Stimulated activated CD4-positive, alpha-beta T cell treated with anti-CD3 and anti-CD28 coated beads, Interleukin-15, amount 100 ng/mL, for 1 hour (primary cell): ENCODE data around the gene LPIN1.
"Not testable (repeated sequence)": the region's sequence is repeated elsewhere in the genome, so short reads cannot be mapped to it uniquely, and the experiment has no call there.

Experiments used
- DNase-seq, 2 donors: peaks; one replicate each; pipeline ENCODE4 v3.0.0-alpha.2; 2020; ENCODE audit warnings: low read depth in 1 of 2, low spot score in 1 of 2

The LPIN1 gene

DNA sequence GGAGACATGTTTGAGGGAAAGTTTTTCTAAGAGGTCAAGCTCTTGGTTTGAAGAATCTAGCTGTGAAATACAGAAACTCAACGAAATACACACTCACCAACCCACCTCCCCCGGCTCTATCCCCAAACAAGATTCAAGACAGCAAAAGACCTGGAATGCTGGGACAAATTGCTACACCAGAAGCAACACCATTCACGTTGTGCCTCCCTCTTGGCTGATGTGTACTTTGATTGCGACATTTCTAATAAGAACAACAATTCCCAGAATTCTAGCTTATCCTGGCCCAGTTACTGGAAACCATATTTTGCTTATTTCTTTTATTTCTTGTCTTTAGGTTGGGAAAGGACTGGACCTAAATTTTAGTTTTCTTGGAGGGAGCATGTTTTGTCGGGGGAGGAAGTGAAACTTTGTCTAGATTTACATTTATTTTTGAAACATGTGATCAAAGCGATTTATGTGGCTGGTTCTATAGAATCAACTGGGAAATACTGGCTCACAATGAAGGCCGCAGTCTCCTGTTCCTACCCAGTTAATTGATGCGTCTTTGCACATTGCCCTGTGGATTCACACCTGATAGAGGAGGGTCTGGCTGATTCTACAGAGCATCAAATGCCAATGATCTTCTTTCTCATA lies 29.6 kb upstream of the LPIN1 start:
- no peak for DNase-seq

DNA sequence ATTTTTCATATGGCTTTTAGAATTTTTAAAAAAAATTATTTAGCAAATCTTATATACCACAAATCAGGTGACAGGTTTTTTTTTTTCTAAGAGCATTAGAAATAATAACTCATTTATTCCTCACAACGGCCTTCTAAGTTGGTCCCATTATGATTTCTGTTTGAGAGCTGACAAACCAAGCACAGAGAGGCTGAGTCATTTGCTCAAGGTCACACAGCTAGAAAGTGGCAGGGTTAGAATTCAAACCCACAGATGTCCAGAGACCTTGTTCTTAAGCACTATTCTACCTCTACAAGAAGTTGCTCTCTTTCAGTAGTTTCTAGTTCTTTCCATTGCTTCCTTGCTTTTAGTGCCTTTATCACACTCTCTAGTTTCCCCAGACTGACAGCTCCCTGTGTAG lies 28.8 kb upstream of the LPIN1 start:
- DNase-seq, result no peak

DNA sequence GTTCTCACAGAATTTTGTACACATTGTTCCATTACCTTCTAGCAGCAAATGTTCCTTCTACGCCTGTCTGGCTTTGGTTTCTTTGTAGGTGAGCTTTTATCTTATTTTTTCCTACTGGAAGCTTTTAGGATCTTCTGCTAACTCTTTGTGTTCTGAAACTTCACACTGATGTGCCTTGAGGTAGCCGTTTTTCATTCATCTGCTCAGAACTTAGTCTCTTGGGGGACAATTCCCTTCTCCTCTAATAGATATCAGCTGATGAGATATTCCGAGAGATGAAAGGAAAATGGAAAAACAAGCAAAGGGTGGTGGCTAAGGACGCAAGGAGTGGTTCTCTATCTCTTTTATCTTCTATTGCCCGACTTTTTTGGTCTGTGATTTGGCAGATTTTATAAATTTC lies 27.8 kb upstream of the LPIN1 start:
- no peak for DNase-seq

DNA sequence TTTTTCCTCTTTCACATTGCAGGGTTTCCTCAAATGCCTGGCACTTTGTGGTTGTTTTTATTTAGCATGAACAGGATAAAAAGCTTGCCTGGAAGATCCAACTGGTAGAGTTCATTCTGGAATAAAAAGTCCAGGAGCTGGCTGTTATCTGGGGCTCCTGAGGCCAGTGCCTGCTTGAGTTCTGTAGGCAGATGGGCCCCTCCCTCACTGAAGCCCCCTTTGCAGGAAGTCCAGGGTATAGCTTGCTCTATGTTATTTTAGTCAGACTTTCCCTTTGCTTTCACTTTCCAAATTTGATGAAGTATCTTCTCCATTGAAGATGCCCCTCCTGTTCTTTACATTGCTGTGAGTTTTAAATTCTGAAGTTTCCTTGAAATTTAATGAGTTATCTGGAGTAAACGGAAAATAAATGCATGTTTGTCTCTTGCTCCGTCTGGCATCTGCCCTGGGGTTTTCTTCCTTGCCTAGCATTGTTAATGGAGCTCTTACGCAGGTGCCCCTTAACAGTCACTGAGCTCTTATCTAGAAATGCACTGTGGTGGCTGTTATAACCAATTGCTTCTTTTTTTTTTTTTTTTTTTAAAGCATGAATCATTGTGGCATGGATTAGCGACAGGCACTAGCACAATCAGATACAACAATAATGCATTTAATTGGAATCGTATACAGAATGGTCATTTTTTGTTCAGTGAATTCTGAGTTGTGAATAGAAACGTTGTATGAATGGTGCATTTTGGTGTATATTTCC lies 27.0 kb upstream of the LPIN1 start:
- no peak for DNase-seq

DNA sequence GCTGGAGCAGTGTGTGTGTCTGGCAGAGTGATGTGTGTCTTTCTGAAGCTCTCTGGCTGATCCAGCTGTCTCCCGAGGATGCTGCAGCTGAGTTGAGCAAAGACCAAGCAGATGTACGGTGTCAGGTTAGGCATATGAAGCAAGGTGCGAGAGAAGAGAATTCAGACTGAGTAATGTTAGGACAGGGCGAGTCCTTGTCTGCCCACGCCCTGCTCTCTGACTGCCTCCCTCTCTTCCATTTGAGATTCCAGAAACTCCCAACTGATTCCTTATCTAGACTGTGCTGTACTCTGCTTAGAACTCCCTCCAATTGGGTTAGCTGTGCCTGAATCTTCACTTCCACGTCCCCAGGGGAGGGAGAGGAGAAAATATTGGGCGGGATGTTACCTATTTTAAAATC lies 25.7 kb upstream of the LPIN1 start:
- DNase-seq, result no peak

DNA sequence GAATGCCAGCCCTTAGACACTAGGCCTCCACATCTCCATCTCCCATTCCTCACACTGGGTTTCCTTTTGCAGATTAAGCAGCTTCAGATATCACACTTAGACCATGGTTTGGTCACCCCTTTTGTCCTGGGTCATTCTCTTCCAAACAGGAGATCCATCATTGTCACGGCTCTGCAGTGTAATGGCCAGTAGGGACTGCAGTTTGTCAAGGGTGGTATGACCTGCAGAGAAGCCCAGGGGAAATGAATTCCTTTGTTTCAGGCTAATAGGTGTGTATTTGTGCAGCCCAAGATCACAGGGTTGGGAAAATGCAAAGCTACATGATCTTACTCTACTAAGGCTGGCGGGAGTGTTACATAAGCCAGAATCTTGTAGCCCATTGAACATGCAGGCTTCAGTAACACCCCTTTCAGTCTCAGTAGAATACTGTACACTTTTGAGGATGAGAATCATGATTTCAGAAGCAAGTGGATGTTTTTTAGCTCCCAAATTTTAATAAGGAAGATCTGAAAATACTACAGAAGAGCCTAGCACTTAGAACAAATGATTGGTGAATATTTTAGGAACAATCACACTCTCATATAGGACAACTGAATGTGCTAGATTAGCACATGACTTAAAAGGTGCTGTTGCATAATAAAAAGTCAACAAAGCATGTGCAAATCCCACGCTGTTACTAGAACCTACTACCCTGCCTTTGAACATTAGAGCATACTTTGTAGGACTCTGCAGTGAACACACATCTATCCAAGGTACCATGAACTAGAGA lies 24.0 kb upstream of the LPIN1 start:
- DNase-seq, result no peak

DNA sequence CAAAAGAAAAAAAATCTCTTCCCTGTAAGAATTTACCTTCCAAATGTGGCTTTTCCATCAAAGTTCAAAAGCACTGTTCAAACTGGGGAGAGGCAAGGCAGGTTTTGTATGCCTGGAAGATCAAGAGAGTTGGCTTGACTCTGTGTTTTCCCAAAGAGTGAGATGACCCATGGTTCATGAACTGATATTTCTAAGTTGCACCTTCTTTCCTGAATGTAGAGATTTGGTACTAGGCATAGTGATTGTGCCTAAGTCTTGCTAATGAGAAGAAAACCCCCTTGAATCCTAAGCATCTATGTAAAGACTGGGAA lies 23.4 kb upstream of the LPIN1 start:
- no peak for DNase-seq

DNA sequence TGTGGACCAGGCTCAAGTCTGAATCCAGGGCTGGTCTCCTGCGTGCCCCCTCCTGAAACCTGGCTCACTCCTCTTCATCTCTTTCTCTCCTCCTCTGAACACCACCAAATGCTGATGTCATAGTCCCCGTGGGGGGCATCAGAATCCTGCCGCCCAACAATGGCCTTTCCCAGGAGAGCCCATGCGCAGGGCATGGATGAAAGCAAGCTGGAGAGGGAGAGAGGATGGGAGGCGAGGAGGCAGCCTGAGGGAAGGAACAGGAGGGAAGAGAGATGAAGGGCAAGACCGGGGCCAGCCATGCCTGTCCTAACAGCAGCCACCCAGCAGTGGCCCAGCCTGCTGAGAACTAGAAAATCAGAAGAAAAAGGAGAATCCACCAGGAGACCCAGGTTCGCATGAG lies 22.3 kb upstream of the LPIN1 start:
- no peak for DNase-seq

DNA sequence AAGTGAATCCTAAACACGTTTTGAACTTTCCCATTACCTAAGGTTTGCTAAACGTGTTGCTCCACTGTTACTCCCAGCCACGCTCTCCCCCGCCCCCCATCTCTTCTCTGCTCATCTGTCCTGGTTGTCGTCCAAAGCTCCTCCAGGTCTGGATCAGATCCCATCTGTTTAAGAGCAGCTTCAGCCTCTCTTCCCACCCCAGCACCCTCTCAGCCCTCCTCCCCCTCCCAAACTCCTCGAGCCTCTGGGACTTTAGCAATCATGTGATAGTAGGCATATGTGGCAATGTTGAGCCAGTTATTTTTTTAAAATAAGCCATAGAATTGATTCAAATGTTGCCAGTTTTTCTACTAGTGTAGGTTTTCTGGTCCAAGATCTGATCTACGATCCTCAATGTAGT lies 20.0 kb upstream of the LPIN1 start:
- DNase-seq, result no peak

DNA sequence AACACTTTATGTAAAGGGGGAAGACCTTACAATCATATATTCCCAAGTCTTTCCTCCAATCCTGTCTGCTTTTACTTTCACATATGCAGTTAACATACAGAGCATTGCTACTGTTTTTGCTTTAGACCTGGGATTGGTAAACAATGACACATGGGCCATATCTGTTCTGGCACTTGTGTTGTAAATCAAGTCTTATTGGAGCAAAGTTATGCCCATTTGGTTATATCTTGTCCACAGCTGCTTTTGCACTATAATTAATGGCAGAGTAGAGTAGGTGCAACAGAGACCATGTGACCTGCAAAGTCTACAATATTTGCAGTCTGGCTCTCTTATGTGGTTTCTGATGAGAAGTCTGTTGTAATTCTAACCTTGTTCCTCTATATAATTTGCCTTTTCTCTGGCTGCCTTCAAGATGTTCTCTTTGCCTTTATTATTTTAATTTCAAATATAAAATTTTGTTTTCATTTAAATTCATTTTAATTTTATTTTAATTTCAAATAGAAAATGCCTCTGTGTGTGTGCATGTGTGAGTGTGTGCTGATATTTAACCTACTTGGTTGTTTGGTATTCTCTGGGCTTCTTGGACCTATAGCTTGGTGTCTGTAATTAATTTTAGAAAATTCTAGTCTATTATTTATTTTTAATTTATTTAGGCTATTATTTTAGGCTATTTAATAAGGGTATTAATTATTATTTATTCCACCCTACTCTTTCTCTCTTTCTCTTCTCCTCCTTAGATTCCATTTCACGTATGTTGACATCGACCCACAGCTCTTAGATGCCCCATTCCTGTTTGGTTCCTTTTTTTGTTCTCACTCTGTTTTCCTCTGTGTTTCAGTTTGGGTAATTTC lies 16.8 kb upstream of the LPIN1 start:
- DNase-seq, result no peak

DNA sequence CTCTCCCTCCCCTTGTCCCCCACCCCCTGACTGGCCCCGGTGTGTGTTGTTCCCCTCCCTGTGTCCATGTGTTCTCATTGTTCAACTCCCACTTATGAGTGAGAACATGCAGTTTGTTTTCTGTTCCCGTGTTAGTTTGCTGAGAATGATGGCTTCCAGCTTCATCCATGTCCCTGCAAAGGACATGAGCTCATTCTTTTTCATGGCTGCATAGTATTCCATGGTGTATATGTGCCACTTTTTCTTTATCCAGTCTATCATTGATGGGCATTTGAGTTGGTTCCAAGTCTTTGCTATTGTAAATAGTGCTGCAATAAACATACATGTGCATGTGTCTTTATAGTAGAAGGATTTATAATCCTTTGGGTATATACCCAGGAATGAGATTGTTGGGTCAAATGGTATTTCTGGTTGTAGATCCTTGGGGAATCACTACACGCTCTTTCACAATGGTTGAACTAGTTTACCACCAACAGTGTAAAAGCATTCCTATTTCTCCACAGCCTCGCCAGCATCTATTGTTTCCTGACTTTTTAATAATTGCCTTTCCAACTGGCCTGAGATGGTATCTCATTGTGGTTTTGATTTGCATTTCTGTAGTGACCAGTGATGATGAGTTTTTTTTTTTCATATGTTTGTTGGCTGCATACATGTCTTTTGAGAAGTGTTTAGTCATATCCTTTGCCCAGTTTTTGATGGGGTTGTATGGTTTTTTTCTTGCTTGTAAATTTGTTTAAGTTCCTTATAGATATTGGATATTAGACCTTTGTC lies 15.0 kb upstream of the LPIN1 start:
- DNase-seq, result not testable (repeated sequence)

DNA sequence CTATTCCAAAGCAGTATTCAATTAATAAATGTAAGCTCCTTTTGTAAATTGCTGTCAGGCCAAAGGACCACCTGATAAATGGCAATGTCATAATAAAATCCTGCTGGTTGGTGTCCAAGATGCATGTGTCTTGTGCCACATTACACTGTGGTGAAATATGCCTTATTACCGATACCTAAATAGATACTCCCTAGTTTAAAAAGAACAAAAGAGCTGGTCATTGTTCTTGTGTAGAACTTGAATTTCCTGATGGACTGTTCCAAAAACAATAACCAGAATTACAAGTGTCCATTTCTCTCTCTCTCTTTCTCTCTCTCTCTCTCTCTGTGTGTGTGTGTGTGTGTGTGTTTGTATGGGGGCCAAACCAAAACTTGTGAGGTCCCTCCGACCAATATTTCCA lies 13.8 kb upstream of the LPIN1 start:
- no peak for DNase-seq

DNA sequence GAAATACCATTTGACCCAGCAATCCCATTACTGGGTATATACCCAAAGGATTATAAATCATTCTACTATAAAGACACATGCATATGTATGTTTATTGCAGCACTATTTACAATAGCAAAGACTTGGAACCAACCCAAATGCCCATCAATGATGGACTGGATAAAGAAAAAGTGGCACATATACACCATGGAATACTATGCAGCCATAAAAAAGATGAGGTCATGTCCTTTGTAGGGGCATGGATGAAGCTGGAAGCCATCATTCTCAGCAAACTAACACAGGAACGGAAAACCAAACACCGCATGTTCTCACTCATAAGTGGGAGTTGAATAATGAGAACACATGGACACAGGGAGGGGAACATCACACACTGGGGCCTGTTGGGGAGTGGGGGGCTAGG lies 8.6 kb upstream of the LPIN1 start:
- DNase-seq, result not testable (repeated sequence)

DNA sequence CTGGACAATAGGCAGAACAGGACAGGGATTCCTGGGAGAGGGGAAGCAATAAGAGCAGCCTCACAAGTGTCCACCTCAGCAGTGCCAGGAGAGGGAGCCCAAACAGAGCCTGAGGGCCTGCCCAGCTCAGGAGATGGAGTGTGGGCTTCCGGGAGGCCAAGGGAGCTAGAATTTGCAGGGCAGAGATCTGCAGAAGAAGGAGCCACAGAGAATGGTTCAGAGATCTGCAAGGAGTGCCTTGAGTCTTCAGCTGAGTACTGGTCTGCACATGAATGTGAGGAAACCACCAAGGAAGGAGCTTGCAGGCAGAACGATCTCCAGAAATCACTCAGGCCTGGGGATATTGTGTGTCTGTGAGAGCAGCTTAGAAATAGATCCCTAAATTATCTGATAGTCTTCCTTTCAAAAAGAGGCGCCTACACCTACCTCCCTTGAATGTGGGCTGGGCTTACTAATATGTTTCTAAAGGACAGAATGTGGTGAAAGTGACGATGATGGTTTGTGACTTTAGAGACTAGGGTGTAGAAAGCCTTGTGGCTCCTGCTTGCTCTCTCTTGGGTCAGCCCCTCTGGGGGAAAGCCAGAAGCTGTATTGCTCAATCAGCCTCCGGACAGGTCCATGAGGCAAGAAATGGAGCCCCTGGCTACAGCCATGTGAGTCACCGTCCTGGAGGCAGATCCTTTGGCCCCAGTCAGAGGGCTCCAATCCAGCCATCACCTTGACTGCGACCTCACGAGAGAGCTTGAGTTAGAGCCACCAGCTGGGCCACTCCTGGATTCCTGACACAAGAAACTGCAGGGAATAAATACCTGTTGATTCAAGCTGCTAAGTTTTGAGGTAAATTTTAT lies 7.6 kb upstream of the LPIN1 start:
- DNase-seq, result no peak

DNA sequence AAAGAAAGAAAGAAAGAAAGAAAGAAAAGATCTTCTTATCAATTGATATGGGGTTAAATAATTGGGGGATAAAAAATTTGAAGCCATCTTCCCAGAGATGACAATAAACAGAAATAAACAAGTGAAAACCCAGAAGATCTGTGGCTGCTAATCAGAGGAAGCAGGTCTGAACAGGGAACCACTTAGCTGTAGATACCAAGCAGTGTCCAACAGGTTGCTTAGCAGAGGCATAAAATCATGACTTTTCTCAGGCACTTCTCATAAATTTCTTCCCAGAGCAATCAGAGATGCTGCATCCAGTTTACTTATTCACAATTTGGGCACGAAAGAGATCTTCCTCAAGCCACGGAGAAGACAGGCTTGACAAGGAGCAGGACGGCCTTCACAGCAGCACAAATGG lies 5.7 kb upstream of the LPIN1 start:
- no peak for DNase-seq

DNA sequence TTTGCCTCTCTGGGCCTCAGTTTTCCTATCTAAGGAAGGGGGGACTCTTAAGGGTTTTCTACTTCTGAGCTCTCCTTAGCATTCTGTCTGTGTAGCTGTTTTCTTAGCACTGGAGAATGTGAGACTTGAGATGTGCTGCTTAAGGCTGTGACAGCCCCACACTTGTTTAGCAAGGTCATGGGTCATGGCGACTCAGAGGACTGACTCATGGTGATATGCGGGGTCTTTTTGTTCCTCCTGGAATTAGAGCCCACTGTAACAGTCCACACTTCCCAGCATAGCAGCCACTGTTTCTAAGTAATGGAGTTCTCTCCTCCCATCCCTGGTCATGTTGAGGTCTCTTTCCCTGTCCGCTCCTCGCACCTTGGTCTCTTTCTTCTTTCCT lies 4.1 kb upstream of the LPIN1 start:
- DNase-seq, result no peak

DNA sequence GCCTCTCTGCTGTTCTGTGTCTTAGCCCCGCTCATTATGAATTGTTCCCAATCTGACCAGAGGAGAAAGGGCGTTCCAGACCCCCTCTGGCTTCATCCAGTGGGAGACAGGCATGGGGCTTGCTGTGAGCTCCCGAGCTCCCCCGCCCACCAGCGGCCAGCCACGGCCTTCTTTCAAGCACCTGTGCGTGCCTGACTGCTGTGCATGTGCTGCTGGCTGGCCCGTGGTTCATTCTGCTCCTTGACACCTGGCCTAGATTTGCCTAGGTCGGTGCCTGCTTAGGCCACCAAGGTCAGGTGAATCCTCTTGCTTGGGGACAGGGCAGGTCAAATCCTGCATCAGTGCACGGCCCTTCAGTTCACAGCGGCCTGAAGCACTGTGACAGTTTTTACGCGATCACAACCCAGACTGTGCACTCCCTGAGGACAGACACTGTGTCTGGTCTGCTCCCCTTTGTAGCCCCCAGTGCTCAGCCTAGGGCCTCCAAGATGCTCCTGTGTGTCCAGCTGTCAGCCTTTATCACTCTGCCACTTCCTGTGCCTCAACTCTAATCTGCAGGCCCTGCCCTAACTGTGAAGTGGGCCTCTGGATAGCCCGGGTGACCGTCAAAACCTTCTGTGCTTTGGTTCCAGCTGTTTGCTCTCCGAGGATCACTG lies 3.6 kb upstream of the LPIN1 start:
- no peak for DNase-seq

DNA sequence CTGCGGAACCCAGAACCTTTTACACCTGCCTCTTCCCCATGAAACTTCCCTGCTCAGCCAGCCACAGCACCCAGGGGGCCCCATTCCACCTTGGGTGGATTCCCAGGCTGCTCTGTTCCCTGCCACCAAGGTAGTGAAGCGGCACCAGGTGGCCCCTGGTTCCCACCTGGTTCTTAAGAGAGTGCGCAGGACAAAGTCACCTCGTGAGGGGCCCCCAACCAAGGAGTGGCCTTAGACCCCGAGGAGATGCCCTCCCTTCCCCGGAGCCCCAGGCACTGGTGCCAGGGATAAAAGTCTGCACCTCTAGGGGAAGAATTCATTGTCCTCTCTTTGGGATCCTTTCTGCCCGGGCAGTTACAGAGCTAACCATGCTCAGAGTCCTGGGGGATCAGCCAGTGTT lies 3.1 kb upstream of the LPIN1 start:
- no peak for DNase-seq

DNA sequence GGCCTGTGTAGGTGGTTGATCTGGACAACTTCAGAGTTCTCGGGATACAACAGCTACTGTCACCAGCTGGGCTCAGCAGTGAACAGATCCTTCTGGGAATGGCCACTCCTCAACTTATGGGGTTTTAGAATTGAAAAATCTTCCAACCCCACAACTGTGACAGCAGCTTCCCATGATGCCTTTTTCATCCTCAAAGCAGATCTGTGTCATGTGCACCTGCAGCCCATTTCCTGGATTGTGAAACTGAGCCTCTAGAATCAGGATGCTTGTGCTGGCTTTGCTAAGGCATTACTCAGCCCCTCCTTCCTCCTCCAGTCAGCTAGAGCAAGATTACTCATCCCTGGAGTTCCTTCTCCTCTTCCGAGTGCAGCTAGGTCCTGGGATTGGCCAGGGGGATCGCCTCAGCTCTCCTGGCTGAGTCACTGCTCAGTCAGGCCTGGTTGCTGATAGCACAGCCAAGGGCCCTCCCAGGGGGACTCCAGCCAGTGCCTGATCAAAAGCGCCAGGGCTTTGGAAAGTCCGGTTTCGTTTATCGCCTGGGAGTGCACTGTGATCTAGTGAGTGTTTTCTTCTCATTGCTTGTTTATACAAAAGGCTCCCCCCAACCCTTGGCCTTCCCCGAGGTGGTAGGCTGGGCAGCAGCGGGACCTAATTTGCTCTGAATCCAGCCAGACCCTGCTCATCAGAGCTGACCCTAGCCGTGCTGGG lies 2.4 kb upstream of the LPIN1 start:
- DNase-seq, result peak; percentile 47 to 59
